Measurements from ENCODE around the gene CCDC63.

- TF ChIP-seq SRF (IDR thresholded peaks at IDR 0.05; ENCODE audit: low read depth, low read length) (no peak), ATRX (CRISPR knock-in tag; IDR thresholded peaks at IDR 0.05; ENCODE audit: borderline replicate concordance) (no peak), SYNCRIP (IDR thresholded peaks at IDR 0.05; ENCODE audit: insufficient read depth, low read depth, low read length) (no peak), ZNF264 (CRISPR knock-in tag; IDR thresholded peaks at IDR 0.05) (no peak), POLR2A (IDR thresholded peaks at IDR 0.05; ENCODE audit: insufficient read depth in 1 of 2, low read depth in 2 of 2, low read length in 2 of 2) (no peak), EZH2 (conservative IDR thresholded peaks at IDR 0.05; ENCODE audit: low read depth, low read length) (no peak), SSRP1 (CRISPR knock-in tag; IDR thresholded peaks at IDR 0.05) (no peak), RFX5 (IDR thresholded peaks at IDR 0.05; ENCODE audit: low read depth, low read length) (no peak), MATR3 (CRISPR knock-in tag; IDR thresholded peaks at IDR 0.05) (no peak), CTCF (CRISPR knock-in tag; IDR thresholded peaks at IDR 0.05) (no peak), ZNF33A (CRISPR knock-in tag; IDR thresholded peaks at IDR 0.05; ENCODE audit: borderline replicate concordance) (no peak), HDAC2 (CRISPR knock-in tag; IDR thresholded peaks at IDR 0.05) (no peak)
- TF ChIP-seq, protein P1, sequence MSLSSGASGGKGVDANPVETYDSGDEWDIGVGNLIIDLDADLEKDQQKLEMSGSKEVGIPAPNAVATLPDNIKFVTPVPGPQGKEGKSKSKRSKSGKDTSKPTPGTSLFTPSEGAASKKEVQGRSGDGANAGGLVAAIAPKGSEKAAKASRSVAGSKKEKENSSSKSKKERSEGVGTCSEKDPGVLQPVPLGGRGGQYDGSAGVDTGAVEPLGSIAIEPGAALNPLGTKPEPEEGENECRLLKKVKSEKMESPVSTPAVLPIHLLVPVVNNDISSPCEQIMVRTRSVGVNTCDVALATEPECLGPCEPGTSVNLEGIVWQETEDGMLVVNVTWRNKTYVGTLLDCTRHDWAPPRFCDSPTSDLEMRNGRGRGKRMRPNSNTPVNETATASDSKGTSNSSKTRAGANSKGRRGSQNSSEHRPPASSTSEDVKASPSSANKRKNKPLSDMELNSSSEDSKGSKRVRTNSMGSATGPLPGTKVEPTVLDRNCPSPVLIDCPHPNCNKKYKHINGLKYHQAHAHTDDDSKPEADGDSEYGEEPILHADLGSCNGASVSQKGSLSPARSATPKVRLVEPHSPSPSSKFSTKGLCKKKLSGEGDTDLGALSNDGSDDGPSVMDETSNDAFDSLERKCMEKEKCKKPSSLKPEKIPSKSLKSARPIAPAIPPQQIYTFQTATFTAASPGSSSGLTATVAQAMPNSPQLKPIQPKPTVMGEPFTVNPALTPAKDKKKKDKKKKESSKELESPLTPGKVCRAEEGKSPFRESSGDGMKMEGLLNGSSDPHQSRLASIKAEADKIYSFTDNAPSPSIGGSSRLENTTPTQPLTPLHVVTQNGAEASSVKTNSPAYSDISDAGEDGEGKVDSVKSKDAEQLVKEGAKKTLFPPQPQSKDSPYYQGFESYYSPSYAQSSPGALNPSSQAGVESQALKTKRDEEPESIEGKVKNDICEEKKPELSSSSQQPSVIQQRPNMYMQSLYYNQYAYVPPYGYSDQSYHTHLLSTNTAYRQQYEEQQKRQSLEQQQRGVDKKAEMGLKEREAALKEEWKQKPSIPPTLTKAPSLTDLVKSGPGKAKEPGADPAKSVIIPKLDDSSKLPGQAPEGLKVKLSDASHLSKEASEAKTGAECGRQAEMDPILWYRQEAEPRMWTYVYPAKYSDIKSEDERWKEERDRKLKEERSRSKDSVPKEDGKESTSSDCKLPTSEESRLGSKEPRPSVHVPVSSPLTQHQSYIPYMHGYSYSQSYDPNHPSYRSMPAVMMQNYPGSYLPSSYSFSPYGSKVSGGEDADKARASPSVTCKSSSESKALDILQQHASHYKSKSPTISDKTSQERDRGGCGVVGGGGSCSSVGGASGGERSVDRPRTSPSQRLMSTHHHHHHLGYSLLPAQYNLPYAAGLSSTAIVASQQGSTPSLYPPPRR (CRISPR knock-in tag; IDR thresholded peaks at IDR 0.05; ENCODE audit: borderline replicate concordance): no peak
- TF ChIP-seq, protein P2, sequence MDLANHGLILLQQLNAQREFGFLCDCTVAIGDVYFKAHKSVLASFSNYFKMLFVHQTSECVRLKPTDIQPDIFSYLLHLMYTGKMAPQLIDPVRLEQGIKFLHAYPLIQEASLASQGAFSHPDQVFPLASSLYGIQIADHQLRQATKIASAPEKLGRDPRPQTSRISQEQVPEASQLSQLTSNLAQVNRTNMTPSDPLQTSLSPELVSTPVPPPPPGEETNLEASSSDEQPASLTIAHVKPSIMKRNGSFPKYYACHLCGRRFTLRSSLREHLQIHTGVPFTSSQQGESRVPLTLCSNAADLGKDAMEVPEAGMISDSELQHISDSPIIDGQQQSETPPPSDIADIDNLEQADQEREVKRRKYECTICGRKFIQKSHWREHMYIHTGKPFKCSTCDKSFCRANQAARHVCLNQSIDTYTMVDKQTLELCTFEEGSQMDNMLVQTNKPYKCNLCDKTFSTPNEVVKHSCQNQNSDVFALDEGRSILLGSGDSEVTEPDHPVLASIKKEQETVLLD (CRISPR knock-in tag; IDR thresholded peaks at IDR 0.05; ENCODE audit: low read depth): no peak
Measured at GRCh38 chr12:110863161-110863560, 16.4 kb downstream of the CCDC63 start.

All from HepG2 (cell line).